Middle frontal gyrus (tissue), 1 donor: ENCODE measurements around the gene C12orf76.
"Not testable (repeated sequence)": the region's sequence is repeated elsewhere in the genome, so short reads cannot be mapped to it uniquely, and the experiment has no call there.

Experiments used
- DNase-seq: peaks from one replicate; pipeline ENCODE4 v3.0.0-alpha.2; 2015; ENCODE audit warnings: low spot score; ENCODE audit errors: extremely low spot score

Gene C12orf76

GRCh38 chr12:110065540-110065939 is 17.2 kb upstream of the C12orf76 start:
- DNase-seq, result no peak

- no peak for DNase-seq
These were observed 13.9 kb upstream of the C12orf76 start for GRCh38 chr12:110062241-110062640.

- DNase-seq, result no peak
These were observed 11.3 kb upstream of the C12orf76 start for GRCh38 chr12:110059651-110060000.

- DNase-seq, result no peak
These were observed 10.7 kb upstream of the C12orf76 start for GRCh38 chr12:110058875-110059615.

- DNase-seq, result not testable (repeated sequence)
These were observed 8.3 kb upstream of the C12orf76 start for GRCh38 chr12:110056643-110057042.

- not testable (repeated sequence) for DNase-seq
These were observed 7.3 kb upstream of the C12orf76 start for GRCh38 chr12:110055375-110056352.

GRCh38 chr12:110050927-110051326 is 2.6 kb upstream of the C12orf76 start:
- DNase-seq, result no peak

- not testable (repeated sequence) for DNase-seq
These were observed 1.3 kb upstream of the C12orf76 start for GRCh38 chr12:110049666-110050065.

GRCh38 chr12:110049034-110049433 is 712 bp upstream of the C12orf76 start:
- DNase-seq, result not testable (repeated sequence)

GRCh38 chr12:110047297-110047940 is 903 bp downstream of the C12orf76 start:
- DNase-seq, result no peak

GRCh38 chr12:110046451-110047187 is 1.7 kb downstream of the C12orf76 start:
- no peak for DNase-seq

- DNase-seq, result no peak
These were observed 6.1 kb downstream of the C12orf76 start for GRCh38 chr12:110042264-110042663.

GRCh38 chr12:110039085-110039807 is 9.1 kb downstream of the C12orf76 start:
- DNase-seq, result no peak

- DNase-seq, result no peak
These were observed 9.6 kb downstream of the C12orf76 start for GRCh38 chr12:110038741-110039084.

GRCh38 chr12:110037315-110037714 is 11.0 kb downstream of the C12orf76 start:
- DNase-seq, result no peak

- DNase-seq, result no peak
These were observed 12.7 kb downstream of the C12orf76 start for GRCh38 chr12:110035534-110036104.

- DNase-seq, result no peak
These were observed 14.4 kb downstream of the C12orf76 start for GRCh38 chr12:110033888-110034287.

- no peak for DNase-seq
These were observed 19.0 kb downstream of the C12orf76 start for GRCh38 chr12:110029290-110029815.

GRCh38 chr12:110028323-110028722 is 20.0 kb downstream of the C12orf76 start:
- DNase-seq, result no peak

- DNase-seq, result no peak
These were observed 24.3 kb downstream of the C12orf76 start for GRCh38 chr12:110024051-110024450.
